ENCODE data around the gene APBA1.

APBA1 gene

DNA sequence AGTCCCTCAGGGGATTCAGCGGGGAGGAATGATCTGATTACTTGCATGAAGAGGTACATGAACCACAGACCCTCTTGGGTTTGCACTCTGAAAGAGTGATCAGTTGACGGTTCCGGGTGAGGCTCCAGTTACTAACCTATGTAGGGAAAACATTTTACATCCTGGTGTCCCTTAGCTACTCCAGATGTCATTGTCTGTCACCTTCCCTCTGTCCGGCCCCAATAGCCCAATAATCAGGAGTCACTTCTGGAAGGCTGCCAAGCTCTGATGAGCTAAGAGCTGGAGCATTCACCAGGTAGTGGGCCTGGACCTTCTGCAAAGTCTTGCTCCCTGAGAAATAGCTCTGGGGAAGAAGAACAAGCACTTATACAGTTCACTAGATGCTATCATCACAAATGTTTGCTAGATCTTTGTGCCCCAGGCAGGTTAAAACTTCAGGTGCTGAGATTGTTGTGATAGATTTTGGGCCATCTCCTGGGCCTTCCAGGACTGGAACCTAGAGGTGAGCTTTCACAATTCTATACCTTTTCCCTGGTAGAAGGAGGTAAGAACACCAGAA is 282.7 kb downstream of the APBA1 start:
- no peak overlapping the region for H3K4me2 ChIP-seq (ENCODE audit: insufficient read depth, low read length)
- no peak overlapping the region for H3K27ac ChIP-seq (ENCODE audit: low read length)
- H3K79me2 ChIP-seq (ENCODE audit: insufficient read depth, low read length), result no peaks in the 10 kb centered on the region
- no peak overlapping the region for H2AFZ ChIP-seq (ENCODE audit: low read depth, low read length)
- no peak for TF ChIP-seq EZH2 (IDR thresholded peaks at IDR 0.05; ENCODE audit: borderline replicate concordance, low read depth, low read length, severe bottlenecking)
- no peak for TF ChIP-seq CTCF (IDR thresholded peaks at IDR 0.05; ENCODE audit: borderline replicate concordance, extremely low read depth, low read length, poor library complexity, severe bottlenecking)
- no peaks in the 10 kb centered on the region for H3K36me3 ChIP-seq (ENCODE audit: insufficient read depth, low read length)
- no peaks in the 10 kb centered on the region for H3K4me1 ChIP-seq (ENCODE audit: insufficient read depth, low read length)
- no peaks in the 10 kb centered on the region for H3K27me3 ChIP-seq (ENCODE audit: insufficient read depth, low read length, poor library complexity)
- no peak overlapping the region for H3K4me3 ChIP-seq (ENCODE audit: low read depth in 1 of 2, low read length in 2 of 2)
- no peak overlapping the region for H3K9ac ChIP-seq (ENCODE audit: low read depth, low read length)
- no peak for ATAC-seq (ENCODE audit: insufficient read depth, low read depth)
- H3K9me3 ChIP-seq (ENCODE audit: insufficient read depth, low read length, severe bottlenecking), result no peaks in the 10 kb centered on the region
- H4K20me1 ChIP-seq (ENCODE audit: insufficient read depth, low read length), result no peaks in the 10 kb centered on the region
- no peak for DNase-seq

DNA sequence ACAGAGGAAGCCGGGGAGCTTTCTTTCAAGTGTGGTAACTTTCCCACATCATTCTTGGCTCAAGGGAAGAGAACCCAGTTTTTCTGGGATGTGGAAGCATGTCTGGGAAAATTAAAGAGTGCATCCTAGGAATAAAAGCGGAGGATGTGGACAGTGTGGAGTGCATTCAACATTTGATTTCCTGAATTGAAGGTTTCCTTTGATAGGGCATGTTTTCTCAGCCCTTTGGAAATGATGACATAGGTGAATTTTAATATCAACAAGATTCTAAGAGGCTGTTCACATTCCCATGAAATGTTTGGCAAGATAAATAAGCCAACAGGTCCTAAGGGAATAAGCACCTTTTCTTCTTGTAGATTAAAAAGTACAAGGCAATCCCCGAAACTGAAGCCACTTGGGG is 283.6 kb downstream of the APBA1 start:
- DNase-seq, result no peak
- Histone ChIP-seq H4K20me1 (ENCODE audit: insufficient read depth, low read length) (no peaks in the 10 kb centered on the region), H3K27ac (ENCODE audit: low read length) (no peak overlapping the region), H3K9me3 (ENCODE audit: insufficient read depth, low read length, severe bottlenecking) (no peaks in the 10 kb centered on the region), H3K36me3 (ENCODE audit: insufficient read depth, low read length) (no peaks in the 10 kb centered on the region), H3K9ac (ENCODE audit: low read depth, low read length) (no peak overlapping the region), H2AFZ (ENCODE audit: low read depth, low read length) (no peak overlapping the region), H3K79me2 (ENCODE audit: insufficient read depth, low read length) (no peaks in the 10 kb centered on the region), H3K4me3 (ENCODE audit: low read depth in 1 of 2, low read length in 2 of 2) (no peak overlapping the region), H3K4me1 (ENCODE audit: insufficient read depth, low read length) (no peaks in the 10 kb centered on the region), H3K27me3 (ENCODE audit: insufficient read depth, low read length, poor library complexity) (no peaks in the 10 kb centered on the region), H3K4me2 (ENCODE audit: insufficient read depth, low read length) (no peak overlapping the region)
- no peak for ATAC-seq (ENCODE audit: insufficient read depth, low read depth)
- no peak for TF ChIP-seq EZH2 (IDR thresholded peaks at IDR 0.05; ENCODE audit: borderline replicate concordance, low read depth, low read length, severe bottlenecking)
- TF ChIP-seq CTCF (IDR thresholded peaks at IDR 0.05; ENCODE audit: borderline replicate concordance, extremely low read depth, low read length, poor library complexity, severe bottlenecking), result no peak

GRCh38 chr9:69386651-69387050 is 285.5 kb downstream of the APBA1 start:
- no peaks in the 10 kb centered on the region for H3K4me1 ChIP-seq (ENCODE audit: insufficient read depth, low read length)
- no peak overlapping the region for H3K27ac ChIP-seq (ENCODE audit: low read length)
- H3K9me3 ChIP-seq (ENCODE audit: insufficient read depth, low read length, severe bottlenecking), result no peaks in the 10 kb centered on the region
- no peaks in the 10 kb centered on the region for H3K79me2 ChIP-seq (ENCODE audit: insufficient read depth, low read length)
- no peak overlapping the region for H3K9ac ChIP-seq (ENCODE audit: low read depth, low read length)
- H3K4me2 ChIP-seq (ENCODE audit: insufficient read depth, low read length), result no peak overlapping the region
- no peaks in the 10 kb centered on the region for H3K27me3 ChIP-seq (ENCODE audit: insufficient read depth, low read length, poor library complexity)
- no peak for TF ChIP-seq CTCF (IDR thresholded peaks at IDR 0.05; ENCODE audit: borderline replicate concordance, extremely low read depth, low read length, poor library complexity, severe bottlenecking)
- TF ChIP-seq EZH2 (IDR thresholded peaks at IDR 0.05; ENCODE audit: borderline replicate concordance, low read depth, low read length, severe bottlenecking), result no peak
- no peaks in the 10 kb centered on the region for H3K36me3 ChIP-seq (ENCODE audit: insufficient read depth, low read length)
- H4K20me1 ChIP-seq (ENCODE audit: insufficient read depth, low read length), result no peaks in the 10 kb centered on the region
- no peak overlapping the region for H2AFZ ChIP-seq (ENCODE audit: low read depth, low read length)
- no peak for ATAC-seq (ENCODE audit: insufficient read depth, low read depth)
- DNase-seq, result no peak
- H3K4me3 ChIP-seq (ENCODE audit: low read depth in 1 of 2, low read length in 2 of 2), result no peak overlapping the region
